ENCODE data around the gene OR13C9.
"Not testable (repeated sequence)": the region's sequence is repeated elsewhere in the genome, so short reads cannot be mapped to it uniquely, and the experiment has no call there.

The OR13C9 gene

DNA sequence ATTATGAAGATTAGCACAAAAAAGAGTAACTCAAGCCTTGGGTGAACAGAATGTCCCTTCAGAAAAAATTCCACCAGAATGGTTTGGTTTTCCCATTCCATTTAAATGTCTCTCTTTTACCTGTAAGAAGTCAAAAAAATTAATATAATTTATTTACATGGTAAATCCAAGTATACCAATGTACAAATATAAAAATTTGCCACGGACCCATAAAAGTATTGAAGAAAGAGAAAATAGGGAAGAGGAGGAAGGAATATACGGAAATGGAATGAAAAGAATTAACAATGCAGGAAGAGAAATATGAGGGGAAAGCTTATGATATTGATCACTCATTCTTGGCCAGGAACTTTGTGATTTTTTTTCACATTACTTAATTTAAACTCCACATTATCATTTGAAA, at the start of gene OR13C9:
Gene OR13C9 (minus strand): TSS at position 101 of the 400 bp plus-strand sequence. CDS start 0 bp downstream, at position 101.
- no peak for DNase-seq

GRCh38 chr9:104658496-104659195, 40.6 kb upstream of the OR13C9 start:
- DNase-seq, result no peak

DNA sequence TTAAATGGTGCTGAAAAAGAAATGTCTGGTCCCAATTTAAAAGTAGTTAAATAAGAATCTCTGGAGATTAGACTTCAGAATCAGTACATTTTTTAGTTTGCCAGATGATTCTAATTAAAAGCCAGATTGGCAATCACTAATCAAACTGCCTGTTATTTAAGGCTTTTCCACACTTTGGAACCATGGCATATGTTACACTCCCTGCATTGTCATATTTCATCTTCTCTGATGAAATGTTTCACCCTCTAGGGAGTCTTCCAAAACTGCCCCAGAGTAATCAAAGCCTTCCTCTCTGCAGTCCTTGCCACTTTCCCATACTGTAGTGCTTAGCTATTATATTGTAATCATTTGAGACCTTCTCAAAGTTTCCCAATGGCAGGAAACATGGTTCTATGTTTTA, 17.5 kb upstream of the OR13C9 start:
- DNase-seq, result no peak

DNA sequence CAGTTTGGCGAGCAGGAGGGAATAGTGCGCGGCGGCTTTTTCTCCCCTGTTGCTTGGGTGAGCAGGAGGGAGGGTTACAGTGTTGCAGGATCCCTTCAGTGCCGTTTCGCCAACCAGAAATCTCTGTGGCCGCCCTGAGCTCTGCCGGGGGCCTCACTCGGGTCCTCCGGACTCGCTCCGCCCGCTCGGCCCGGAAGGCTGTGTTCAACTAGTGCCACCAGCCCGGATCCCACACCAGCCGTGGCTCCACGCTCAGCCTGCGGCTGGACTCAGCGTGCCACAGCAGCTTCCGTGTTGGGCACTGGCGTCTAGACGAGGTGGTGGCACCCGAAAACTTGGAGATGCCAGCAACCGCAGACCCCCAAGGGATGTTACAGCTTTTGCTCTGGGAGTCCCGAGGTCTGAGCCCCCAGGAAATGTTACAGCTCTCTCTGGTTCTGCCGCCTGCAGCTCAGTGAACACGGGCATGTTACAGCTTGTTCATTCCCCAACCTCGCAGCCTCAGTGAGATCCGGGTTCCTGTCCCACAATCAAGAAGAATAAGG, 16.0 kb upstream of the OR13C9 start:
- no peak for DNase-seq

DNA sequence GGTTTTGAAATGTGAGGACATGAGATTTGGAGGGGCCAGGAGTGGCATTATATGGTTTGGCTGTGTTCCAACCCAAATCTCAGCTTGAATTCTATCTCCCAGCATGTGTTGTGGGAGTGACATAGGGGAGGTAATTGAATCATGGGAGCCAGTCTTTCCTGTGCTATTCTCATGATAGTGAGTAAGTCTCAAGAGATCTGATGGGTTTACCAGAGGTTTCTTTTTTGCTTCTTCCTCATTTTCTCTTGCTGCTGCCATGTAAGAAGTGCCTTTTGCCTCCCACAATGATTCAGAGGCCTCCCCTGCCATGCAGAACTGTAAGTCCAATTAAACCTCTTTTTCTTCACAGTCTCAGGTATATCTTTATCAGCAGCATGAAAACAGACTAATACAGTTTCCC, 8.0 kb upstream of the OR13C9 start:
- DNase-seq, result not testable (repeated sequence)

GRCh38 chr9:104617418-104617817, 586 bp downstream of the OR13C9 start:
- no peak for DNase-seq

GRCh38 chr9:104611213-104611612, 6.8 kb downstream of the OR13C9 start:
- no peak for DNase-seq

DNA sequence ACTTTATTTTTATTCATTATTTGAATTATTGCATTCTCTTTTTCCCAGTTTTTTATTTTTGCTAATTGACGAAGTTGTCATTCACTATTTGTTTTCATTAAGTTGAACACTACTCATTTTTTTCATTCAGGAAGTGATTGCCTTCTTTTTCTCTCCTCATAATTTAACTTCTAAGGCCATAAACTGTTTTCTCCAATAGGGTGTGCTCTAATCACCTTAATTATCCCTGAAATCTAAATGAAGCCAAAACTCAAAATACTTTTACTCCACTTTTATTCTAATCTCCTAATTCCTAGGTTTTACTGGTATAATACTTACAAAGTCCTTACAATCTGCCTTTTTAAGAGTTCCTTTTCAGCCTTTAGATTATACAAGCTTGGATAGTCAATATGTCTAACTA, 9.7 kb downstream of the OR13C9 start:
- no peak for DNase-seq

DNA sequence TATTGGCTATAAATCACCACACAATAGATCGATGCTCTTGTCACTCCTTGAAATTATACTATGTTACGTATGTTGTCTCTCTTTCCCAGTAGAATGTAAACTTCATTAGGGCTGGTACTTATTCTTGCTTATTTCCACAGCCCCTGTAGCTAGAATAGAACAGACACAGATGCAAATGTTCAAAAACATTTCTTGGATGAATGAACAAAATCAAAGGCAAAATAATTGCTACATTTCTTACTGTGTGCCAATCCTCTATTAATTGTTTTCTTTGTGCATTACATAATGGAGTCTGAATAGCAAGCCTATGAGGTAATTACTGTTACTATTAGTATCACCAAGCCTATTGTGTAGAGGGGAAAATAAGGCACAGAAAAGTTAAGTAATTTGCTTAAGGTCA, 11.9 kb downstream of the OR13C9 start:
- no peak for DNase-seq

DNA sequence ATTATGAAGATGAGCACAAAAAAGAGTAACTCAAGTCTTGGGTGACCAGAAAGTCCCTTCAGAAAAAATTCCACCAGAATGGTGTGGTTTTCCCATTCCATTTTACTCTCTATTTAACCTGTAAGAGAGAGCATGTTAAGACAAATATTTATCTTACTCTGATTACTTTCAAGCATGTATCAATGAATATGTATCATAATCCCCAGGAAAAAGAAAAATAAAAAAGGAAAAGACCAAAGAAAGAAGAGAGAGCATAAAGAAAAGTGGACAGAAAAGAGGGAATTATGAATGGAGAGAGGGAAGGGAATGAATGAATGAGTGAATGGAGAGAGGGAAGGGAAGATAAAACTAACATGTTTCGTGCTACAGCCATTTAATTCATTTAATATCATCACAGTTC, 12.5 kb downstream of the OR13C9 start, which contains the start of gene OR13C2:
Gene OR13C2 (minus strand): TSS at position 101 of the 400 bp plus-strand sequence. CDS start 0 bp downstream, at position 101.
- not testable (repeated sequence) for DNase-seq

GRCh38 chr9:104604801-104605200, 13.2 kb downstream of the OR13C9 start:
- no peak for DNase-seq

DNA sequence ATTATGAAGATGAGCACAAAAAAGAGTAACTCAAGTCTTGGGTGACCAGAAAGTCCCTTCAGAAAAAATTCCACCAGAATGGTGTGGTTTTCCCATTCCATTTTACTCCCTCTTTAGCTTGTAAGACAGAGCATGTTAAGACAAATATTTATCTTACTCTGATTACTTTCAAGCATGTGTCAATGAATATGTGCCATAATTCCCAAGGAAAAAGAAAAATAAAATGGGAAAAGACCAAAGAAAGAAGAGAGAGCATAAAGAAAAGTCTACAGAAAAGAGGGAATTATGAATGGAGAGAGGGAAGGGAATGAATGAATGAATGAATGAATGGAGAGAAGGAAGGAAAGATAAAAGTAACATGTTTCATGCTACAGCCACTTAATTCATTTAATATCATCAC, 18.7 kb downstream of the OR13C9 start, which contains the start of gene OR13C5:
Gene OR13C5 (minus strand): TSS at position 101 of the 400 bp plus-strand sequence. CDS start 0 bp downstream, at position 101.
- DNase-seq, result not testable (repeated sequence)

DNA sequence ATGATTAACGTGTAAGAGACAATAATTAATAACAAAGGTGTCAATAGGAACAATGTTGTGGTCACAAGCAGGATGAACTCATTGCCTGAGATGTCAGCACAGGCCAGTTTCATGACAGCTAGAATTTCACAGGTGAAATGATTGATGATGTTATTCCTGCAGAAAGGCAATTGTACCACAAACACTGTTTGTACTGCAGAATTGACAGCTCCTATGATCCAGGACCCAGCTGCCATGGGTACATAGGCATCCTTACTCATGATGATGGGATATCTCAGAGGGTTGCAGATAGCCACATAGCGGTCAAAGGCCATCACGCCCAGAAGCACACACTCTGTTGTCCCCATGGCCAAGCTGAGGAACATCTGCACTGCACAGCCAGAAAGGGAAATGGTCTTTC, 19.3 kb downstream of the OR13C9 start:
- DNase-seq, result not testable (repeated sequence)

DNA sequence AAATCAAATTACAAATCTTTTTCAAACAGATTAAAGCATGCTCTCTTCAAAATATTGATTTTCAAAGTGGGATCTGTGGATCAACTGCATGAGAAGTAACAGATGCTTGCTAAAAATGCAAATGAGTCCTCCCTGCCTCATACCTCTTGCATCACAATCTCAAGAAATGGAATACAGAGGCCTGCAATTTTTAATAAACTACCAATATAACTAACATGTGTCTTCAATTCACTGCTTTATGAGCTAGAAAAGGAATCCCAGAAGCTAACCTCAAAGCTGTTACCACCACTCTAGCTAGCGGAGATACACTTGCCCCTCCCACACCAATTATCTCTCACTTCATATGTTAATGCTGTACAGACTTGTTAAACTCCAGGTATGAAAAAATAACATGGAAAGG, 28.4 kb downstream of the OR13C9 start:
- no peak for DNase-seq

GRCh38 chr9:104586496-104587180, 31.4 kb downstream of the OR13C9 start:
- no peak for DNase-seq

- DNase-seq, result no peak
Measured at GRCh38 chr9:104580562-104580961, 37.4 kb downstream of the OR13C9 start.

- DNase-seq, result no peak
Measured at GRCh38 chr9:104577263-104577662, 40.7 kb downstream of the OR13C9 start.

- no peak for DNase-seq
Measured at GRCh38 chr9:104575456-104575855, 42.5 kb downstream of the OR13C9 start.

GRCh38 chr9:104572612-104573011, 45.4 kb downstream of the OR13C9 start:
- no peak for DNase-seq

DNA sequence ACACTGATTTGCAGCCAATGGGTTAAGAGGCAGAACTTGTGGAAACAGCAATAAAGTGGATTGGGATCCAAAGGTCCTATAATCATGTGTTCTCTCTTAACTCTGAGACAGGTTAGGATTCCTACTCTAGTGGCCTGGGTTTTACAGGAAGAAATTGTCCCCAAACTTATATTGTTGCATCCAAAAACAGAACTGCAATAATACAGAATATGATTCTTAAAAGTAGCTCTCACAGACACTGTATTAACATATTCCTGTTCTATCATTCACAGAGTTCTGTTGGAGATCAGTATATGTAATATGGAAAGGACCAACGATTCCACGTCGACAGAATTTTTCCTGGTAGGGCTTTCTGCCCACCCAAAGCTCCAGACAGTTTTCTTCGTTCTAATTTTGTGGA, 49.1 kb downstream of the OR13C9 start, which contains the start of gene OR13C8:
Gene OR13C8 (plus strand): TSS at position 301 of the 400 bp plus-strand sequence. CDS start 0 bp downstream, at position 301.
- no peak for DNase-seq

All from activated gamma-delta T cell treated with Interleukin-2 at 50 U/mL for 16 hours (primary cell).